Hematopoietic multipotent progenitor cell treated with erythropoietin and hydrocortisone succinate and interleukin-3 and kit ligand, for 8 days (in vitro differentiated cells): ENCODE results near the gene CD68.
"Not testable (repeated sequence)": the region's sequence is repeated elsewhere in the genome, so short reads cannot be mapped to it uniquely, and the experiment has no call there.

Source experiments
- DNase-seq: peaks from one replicate; pipeline ENCODE4 v3.0.0-alpha.2; 2015

Gene CD68

DNA sequence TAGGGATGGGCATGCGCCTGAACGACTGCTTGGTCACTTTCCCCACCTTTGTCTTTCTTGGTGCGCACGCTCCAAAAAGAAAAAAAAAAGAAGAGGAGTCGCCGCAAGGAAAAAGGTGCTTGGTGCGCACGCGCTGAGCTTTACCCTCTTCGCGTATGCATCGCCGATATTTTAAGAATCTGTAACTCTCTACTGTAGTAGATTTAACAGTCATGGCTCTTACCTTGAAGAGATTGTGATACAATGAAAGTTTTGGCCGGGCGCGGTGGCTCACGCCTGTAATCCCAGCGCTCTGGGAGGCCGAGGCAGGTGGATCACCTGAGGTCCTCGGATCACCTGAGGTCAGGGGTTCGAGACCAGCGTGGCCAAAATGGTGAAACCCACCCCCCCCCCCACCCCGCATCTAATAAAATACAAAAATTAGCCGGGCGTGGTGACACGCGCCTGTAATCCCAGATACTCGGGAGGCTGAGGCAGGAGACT, 35.9 kb downstream of the CD68 start:
- no peak for DNase-seq

DNA sequence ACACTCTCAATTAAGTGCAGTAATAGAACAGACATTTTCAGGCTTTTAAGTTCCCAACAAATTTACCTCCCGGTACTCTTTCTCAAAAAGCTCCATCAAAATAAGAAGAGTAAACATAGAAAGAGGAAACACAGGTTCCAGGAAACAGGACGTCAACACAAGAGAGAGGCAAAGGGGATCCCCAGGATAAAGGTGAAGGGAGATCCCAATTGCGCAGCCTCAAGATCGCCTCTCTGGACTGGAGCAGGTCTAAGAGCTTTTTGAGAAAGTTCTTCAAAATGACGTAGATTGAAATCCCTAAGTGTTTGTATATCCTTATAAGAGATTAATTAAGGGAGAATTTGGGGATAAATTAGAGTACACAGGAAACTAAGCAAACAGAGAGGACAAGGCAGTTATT, 39.2 kb downstream of the CD68 start:
- DNase-seq: no peak

GRCh38 chr17:7620835-7621234, 41.4 kb downstream of the CD68 start:
- DNase-seq: no peak

DNA sequence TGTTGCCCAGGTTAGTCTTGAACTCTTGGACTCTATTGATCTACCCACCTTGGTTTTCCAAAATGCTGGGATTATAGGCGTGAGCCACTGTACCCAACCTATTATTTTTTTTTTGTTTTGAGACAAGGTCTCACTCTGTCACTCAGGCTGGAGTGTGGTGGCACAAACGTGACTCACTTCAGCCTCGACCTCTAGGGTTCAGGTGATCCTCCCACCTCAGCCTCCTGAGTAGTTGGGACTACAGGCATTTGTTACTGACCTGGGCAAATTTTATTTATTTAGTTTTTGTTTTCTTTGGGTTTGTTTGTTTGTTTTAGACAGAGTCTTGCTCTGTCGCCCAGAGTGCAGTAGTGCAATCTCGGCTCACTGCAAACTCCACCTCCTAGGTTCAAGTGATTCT, 44.2 kb downstream of the CD68 start:
- no peak for DNase-seq

DNA sequence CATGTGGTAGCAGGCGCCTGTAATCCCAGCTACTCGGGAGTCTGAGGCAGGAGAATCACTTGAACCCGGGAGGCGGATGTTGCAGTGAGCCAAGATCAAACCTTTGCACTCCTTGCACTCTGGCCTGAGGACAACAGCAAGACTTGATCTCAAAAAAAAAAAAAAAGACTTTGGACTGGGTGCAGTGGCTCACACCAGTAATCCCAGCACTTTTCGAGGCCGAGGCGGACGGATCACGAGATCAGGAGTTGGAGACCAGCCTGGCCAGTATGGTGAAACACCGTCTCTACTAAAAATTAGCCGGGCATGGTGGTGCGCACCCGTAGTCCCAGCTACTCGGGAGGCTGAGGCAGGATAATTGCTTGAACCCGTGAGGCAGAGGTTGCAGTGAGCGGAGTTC, 46.3 kb downstream of the CD68 start:
- DNase-seq: not testable (repeated sequence)

DNA sequence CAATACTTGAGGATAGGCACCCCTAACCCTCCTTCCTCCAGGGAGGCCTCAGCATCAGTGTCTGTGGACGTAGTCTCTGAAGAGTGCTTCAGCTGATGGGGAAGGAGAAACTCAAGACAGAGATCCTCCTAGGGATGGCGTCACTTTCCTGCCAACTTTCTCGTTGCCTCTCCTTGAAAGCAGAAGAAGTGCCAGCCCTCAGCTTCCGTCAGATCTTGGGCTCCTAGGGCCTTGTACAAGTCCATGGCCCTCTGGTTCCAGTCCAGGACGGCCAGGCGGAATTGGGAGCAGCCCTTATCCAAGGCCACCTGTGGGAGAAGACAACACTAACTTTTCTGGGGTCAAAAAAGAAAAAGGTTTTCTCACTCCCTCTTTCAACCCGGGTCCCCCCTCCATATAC, 46.9 kb downstream of the CD68 start:
- no peak for DNase-seq

- peak; percentile 65 for DNase-seq
Measured at GRCh38 chr17:7626956-7627249, 47.5 kb downstream of the CD68 start.

GRCh38 chr17:7627250-7628121, 48.0 kb downstream of the CD68 start, which contains the start of gene SAT2:
Gene SAT2 (minus strand): TSS chr17:7627821. CDS start chr17:7627635, 186 bp downstream.
- DNase-seq: peak; percentile 91

DNA sequence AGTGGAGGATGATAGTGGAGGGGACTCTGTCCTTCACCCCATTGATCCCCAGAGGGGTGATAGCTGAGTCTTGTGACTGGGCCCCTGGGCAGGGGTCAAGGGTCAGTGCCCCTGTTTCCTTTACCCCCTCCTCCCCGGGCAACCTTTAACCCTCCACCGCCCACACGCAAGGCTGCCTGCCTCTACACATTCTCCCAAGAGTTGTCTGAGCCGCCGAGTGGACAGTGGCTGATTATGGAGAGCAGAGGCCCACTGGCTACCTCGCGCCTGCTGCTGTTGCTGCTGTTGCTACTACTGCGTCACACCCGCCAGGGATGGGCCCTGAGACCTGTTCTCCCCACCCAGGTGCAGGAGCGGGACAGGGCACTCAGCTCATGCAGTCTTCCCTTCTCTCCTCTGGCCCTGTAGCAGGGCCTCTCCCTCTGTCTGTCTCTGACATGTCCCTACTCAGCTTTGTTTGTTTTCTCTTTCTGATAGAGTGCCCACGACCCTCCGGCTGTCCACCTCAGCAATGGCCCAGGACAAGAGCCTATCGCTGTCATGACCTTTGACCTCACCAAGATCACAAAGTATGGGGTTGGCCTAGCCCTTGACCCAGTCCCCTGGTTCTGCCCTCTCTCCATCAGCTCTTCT, 50.6 kb downstream of the CD68 start, which contains the start of gene SHBG:
Gene SHBG, plus strand, starts transcription at position 197 of the 633 bp plus-strand sequence. Its CDS starts 38 bp downstream, at position 235.
- DNase-seq: no peak
